ENCODE data around the gene MC4R.

The MC4R gene

GRCh38 chr18:60404486-60405085 lies 32.0 kb upstream of the MC4R start:
- TF ChIP-seq CTCF (conservative IDR thresholded peaks at IDR 0.05; ENCODE audit: low read length): no peak

GRCh38 chr18:60401346-60401745 lies 28.8 kb upstream of the MC4R start:
- H3K4me3 ChIP-seq (ENCODE audit: low read length): no peak overlapping the region
- DNase-seq (ENCODE audit: low read depth): no peak
- no peak for TF ChIP-seq CTCF (conservative IDR thresholded peaks at IDR 0.05; ENCODE audit: low read length)

More at GRCh38 chr18:60404486-60405085, 32.0 kb upstream of the MC4R start:
- no peak overlapping the region for H3K4me3 ChIP-seq (ENCODE audit: low read length)
- peak; percentile 34 for DNase-seq (ENCODE audit: low read depth)

- no peak for TF ChIP-seq CTCF (conservative IDR thresholded peaks at IDR 0.05; ENCODE audit: low read length)
- no peak overlapping the region for H3K4me3 ChIP-seq (ENCODE audit: low read length)
- DNase-seq (ENCODE audit: low read depth): peak; percentile 97
These were observed 19.1 kb upstream of the MC4R start for GRCh38 chr18:60391571-60392226.

DNA sequence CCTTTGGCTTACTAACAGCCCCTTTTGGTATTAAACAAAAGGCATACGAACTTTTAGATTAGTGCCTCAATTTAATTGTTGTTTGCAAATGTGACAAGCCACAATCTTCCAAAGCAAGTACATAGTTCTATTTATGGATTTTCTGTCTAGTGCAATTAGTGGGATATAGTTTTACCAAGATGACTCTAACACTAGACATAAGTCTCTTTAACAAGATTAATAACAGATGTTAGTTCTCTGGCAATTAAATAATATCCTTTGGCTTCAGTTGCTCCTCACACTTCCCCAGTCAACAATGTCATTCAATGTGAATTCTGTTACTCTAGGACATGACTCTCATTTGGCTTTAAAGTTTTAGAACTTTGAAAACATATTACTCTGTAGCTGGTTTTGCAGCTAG lies 16.7 kb upstream of the MC4R start:
- H3K4me3 ChIP-seq (ENCODE audit: low read length): no peak overlapping the region
- TF ChIP-seq CTCF (conservative IDR thresholded peaks at IDR 0.05; ENCODE audit: low read length): no peak
- peak; percentile 52 for DNase-seq (ENCODE audit: low read depth)

DNA sequence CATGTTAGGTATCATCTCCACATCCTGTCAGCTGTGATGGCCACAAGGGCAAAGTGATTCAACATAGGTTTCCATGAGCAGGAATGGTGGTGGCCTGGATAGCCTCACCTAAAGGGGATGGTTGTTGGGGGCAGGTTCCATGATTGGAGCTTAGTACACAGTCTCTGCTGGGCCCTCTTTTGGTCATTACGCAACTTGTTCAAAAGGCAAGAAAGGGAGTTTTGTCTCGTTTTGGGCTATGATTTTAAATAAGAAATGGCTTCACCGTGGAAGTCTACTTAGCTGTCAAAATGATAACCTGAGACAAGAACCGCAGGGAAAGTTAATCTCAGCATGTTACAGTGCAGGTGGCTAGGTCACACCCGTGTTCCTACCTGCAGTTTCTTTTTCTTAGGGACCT lies 13.1 kb upstream of the MC4R start:
- no peak overlapping the region for H3K4me3 ChIP-seq (ENCODE audit: low read length)
- no peak for TF ChIP-seq CTCF (conservative IDR thresholded peaks at IDR 0.05; ENCODE audit: low read length)
- DNase-seq (ENCODE audit: low read depth): no peak

DNA sequence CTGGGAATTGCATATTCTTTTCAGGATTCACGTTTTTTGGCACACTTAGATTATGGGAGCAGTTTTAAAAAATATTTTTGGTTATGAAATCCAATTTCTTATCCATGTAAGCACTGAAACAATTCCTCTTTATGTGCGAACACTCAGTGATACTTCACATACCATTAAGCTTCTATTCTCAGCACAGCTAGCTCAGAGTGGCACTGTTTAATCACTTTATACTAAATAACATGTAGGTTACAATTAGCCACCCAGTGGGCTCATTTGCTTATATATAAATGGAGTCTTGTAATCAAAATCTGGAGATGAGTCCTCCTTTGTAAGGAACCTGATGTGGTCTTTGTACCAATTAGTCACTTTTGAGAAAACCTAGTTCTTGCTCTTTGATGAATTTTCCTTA lies 11.3 kb upstream of the MC4R start:
- no peak for TF ChIP-seq CTCF (conservative IDR thresholded peaks at IDR 0.05; ENCODE audit: low read length)
- H3K4me3 ChIP-seq (ENCODE audit: low read length): no peak overlapping the region
- DNase-seq (ENCODE audit: low read depth): no peak

DNA sequence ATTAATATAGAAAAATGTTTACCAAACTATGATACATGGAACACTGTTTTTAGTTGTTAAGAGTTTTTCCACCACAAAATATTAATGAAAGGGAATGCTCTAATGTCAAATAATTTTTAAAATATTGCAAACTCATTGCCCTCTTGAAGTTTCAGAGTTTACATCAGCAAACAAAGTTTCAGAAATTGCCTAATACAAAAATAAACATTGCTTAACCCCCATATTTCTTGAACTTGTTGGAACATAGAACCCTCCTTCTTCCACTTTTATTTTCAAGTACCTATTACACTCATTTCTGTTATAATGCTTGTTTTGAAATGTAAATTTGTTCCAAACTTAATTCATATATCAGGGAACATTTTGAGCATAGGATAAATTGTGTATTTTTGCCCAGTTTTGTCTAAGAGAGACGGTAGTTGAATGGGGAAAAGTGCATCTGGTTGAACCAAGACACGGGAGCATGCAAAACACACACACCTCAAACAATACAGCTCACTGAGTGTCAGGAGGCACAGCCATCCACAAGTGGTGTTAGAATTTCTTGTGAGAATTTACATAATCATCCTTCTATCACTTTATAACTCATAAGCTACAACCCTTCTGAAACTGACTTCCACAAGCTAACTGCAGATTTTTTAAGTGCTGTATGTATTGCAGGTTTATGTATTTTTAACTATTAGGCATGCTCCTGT lies 5.3 kb upstream of the MC4R start:
- TF ChIP-seq CTCF (conservative IDR thresholded peaks at IDR 0.05; ENCODE audit: low read length): no peak
- no peak overlapping the region for H3K4me3 ChIP-seq (ENCODE audit: low read length)
- peak; percentile 32 for DNase-seq (ENCODE audit: low read depth)
